Nephron (organoid): ENCODE results near the gene EIF6.

ENCODE experiments used
- H3K27ac Mint-ChIP-seq, 3 experiments: 2 replicates each; pipeline ENCODE4 v1.8.0; 2020; ENCODE audit warnings: mixed read lengths in 3 of 3, mild to moderate bottlenecking in 2 of 3, moderate library complexity in 1 of 3
- H3K27me3 Mint-ChIP-seq: 2 replicates; pipeline ENCODE4 v1.8.0; 2021; ENCODE audit warnings: low read depth, mild to moderate bottlenecking, moderate library complexity, mixed read lengths
- H3K36me3 Mint-ChIP-seq: 2 replicates; pipeline ENCODE4 v1.8.0; 2020; ENCODE audit warnings: low read depth, mixed read lengths
- H3K4me1 Mint-ChIP-seq: 2 replicates; pipeline ENCODE4 v1.8.0; 2020; ENCODE audit warnings: mixed read lengths
- H3K4me3 Mint-ChIP-seq, 3 experiments: 2 replicates each; pipeline ENCODE4 v1.8.0; 2020; ENCODE audit warnings: mild to moderate bottlenecking in 3 of 3, mixed read lengths in 3 of 3, moderate library complexity in 2 of 3
- H3K9me3 Mint-ChIP-seq: 2 replicates; pipeline ENCODE4 v1.8.0; 2020; ENCODE audit warnings: mixed read lengths
- TF ChIP-seq, protein P1 (sequence below), 3 experiments: fragments of 200-600 bp; sonication (generic); IDR thresholded peaks; one replicate each; pipeline ENCODE4 v1.5.0; 2021; ENCODE audit warnings: antibody characterized with exemption in 3 of 3; ENCODE audit not compliant: unreplicated experiment in 3 of 3

The EIF6 gene

DNA sequence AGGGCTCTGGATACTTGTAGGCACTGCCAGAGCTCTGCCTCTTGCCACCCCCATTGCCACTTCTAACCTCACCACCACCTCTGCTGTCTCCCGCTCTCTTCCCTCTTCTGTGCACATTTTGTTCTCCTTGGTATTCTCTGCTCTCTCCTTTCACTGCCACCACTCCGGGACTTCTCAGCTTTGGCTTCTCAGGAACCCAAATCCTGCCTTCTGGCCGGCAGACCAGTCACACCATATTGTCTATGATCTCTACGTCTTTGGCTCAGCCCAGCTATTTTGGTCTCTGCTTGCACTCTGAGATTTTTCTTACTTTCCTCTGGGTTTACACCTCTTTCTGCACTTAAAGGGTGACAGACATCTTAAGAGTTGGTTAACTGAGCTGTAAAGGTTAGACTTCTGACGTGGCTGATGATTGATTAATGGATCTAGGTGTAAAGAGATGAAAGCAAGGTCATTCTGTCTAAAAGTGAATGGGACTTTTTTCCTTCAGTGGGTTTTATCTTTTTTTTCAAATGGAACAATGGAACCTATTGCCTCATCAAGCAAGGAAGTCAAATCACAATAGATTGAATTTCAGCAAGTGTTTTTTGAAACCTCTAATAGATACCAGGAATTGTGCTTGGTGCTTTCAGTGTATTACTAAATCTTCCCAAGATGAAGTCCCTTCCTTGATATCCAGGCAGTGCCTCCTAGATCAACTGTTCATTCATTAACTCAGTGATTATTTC, 44.3 kb downstream of the EIF6 start:
- Mint-ChIP-seq H3K27ac (no peak overlapping the region), H3K27me3 (peaks cover 6% of the 10 kb centered on the region), H3K4me1 (no peaks in the 10 kb centered on the region), H3K36me3 (no peaks in the 10 kb centered on the region), H3K9me3 (no peaks in the 10 kb centered on the region), H3K4me3 (no peak overlapping the region)
- TF ChIP-seq, protein P1, sequence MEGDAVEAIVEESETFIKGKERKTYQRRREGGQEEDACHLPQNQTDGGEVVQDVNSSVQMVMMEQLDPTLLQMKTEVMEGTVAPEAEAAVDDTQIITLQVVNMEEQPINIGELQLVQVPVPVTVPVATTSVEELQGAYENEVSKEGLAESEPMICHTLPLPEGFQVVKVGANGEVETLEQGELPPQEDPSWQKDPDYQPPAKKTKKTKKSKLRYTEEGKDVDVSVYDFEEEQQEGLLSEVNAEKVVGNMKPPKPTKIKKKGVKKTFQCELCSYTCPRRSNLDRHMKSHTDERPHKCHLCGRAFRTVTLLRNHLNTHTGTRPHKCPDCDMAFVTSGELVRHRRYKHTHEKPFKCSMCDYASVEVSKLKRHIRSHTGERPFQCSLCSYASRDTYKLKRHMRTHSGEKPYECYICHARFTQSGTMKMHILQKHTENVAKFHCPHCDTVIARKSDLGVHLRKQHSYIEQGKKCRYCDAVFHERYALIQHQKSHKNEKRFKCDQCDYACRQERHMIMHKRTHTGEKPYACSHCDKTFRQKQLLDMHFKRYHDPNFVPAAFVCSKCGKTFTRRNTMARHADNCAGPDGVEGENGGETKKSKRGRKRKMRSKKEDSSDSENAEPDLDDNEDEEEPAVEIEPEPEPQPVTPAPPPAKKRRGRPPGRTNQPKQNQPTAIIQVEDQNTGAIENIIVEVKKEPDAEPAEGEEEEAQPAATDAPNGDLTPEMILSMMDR (IDR thresholded peaks at IDR 0.05; ENCODE audit: unreplicated experiment in 3 of 3) = no peak

- Mint-ChIP-seq H3K4me3 (no peak overlapping the region), H3K4me1 (no peaks in the 10 kb centered on the region), H3K9me3 (no peaks in the 10 kb centered on the region), H3K27me3 (peaks cover 6% of the 10 kb centered on the region), H3K27ac (no peak overlapping the region), H3K36me3 (peaks cover 3% of the 10 kb centered on the region)
- TF ChIP-seq, protein P1 (IDR thresholded peaks at IDR 0.05; ENCODE audit: unreplicated experiment in 3 of 3) = no peak
These were observed 45.8 kb downstream of the EIF6 start for GRCh38 chr20:35238735-35239134.

GRCh38 chr20:35238170-35238569, 46.4 kb downstream of the EIF6 start:
- H3K36me3 Mint-ChIP-seq = peaks cover 3% of the 10 kb centered on the region
- no peak overlapping the region for H3K4me3 Mint-ChIP-seq
- TF ChIP-seq, protein P1 (IDR thresholded peaks at IDR 0.05; ENCODE audit: unreplicated experiment in 3 of 3) = no peak
- peaks cover 6% of the 10 kb centered on the region for H3K27me3 Mint-ChIP-seq
- no peaks in the 10 kb centered on the region for H3K4me1 Mint-ChIP-seq
- no peaks in the 10 kb centered on the region for H3K9me3 Mint-ChIP-seq
- H3K27ac Mint-ChIP-seq = no peak overlapping the region

DNA sequence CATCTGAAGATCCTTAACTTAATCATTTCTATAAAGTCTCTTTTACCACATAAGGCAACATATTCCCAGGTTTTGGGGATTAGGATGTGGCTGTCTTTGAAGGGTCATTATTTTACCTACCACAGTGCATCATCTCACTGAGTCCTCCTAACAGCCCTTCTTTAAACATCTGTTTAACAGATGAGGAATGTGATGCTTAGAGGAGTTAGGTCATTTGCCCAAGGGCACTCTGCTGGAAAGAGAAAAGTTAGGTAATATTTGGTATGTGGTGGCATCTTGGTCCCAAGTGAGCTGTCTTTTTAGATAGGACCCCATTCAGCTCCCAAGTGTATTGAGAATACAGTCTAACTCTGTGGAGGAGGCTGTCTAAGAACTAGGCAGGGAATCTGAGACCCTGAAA, 47.1 kb downstream of the EIF6 start:
- H3K4me3 Mint-ChIP-seq = no peak overlapping the region
- H3K36me3 Mint-ChIP-seq = peaks cover 3% of the 10 kb centered on the region
- H3K9me3 Mint-ChIP-seq = no peaks in the 10 kb centered on the region
- TF ChIP-seq, protein P1 (IDR thresholded peaks at IDR 0.05; ENCODE audit: unreplicated experiment in 3 of 3) = no peak
- H3K27ac Mint-ChIP-seq = no peak overlapping the region
- no peaks in the 10 kb centered on the region for H3K4me1 Mint-ChIP-seq
- peaks cover 6% of the 10 kb centered on the region for H3K27me3 Mint-ChIP-seq

GRCh38 chr20:35235881-35236280, 48.7 kb downstream of the EIF6 start:
- TF ChIP-seq, protein P1 (IDR thresholded peaks at IDR 0.05; ENCODE audit: unreplicated experiment in 3 of 3) = no peak
- H3K27ac Mint-ChIP-seq = no peak overlapping the region

DNA sequence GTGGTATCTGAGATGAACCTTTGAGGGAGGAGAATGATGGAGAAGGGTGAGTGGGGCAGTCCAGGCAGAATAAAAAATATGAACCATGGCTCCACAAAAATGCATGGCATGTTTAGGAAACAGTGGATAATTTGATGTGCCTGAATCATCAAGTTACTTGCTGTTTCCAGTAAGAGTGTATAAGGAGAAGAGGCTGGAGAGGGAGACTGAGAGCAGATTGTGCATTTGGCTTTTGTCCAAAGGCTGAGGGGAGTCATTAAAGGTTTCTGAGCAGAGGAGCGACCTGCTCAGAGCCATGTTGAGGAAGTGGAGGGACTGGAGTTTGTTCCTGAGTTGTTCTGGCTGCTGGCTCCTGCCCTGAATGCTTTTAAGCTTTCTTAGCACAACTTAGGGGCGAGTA, 52.0 kb downstream of the EIF6 start:
- Mint-ChIP-seq H3K27ac (no peak overlapping the region), H3K36me3 (peaks cover 3% of the 10 kb centered on the region), H3K4me1 (no peaks in the 10 kb centered on the region), H3K27me3 (peaks cover 17% of the 10 kb centered on the region), H3K4me3 (no peak overlapping the region), H3K9me3 (no peaks in the 10 kb centered on the region)
- TF ChIP-seq, protein P1 (IDR thresholded peaks at IDR 0.05; ENCODE audit: unreplicated experiment in 3 of 3) = no peak

More at GRCh38 chr20:35235881-35236280, 48.7 kb downstream of the EIF6 start:
- H3K4me1 Mint-ChIP-seq = no peaks in the 10 kb centered on the region
- peaks cover 1% of the 10 kb centered on the region for H3K27me3 Mint-ChIP-seq
- peaks cover 3% of the 10 kb centered on the region for H3K36me3 Mint-ChIP-seq
- H3K4me3 Mint-ChIP-seq = no peak overlapping the region
- no peaks in the 10 kb centered on the region for H3K9me3 Mint-ChIP-seq
